ENCODE data around the gene FBLN5. TPM values are rescaled to one million over a fixed set of nuclear protein-coding genes. Genes with fewer than 3 reads are reported as not detected.

The FBLN5 gene
- total RNA-seq, 3 donors from 2014 or later, result 6.1 to 56.7 (median 18.6) TPM

DNA sequence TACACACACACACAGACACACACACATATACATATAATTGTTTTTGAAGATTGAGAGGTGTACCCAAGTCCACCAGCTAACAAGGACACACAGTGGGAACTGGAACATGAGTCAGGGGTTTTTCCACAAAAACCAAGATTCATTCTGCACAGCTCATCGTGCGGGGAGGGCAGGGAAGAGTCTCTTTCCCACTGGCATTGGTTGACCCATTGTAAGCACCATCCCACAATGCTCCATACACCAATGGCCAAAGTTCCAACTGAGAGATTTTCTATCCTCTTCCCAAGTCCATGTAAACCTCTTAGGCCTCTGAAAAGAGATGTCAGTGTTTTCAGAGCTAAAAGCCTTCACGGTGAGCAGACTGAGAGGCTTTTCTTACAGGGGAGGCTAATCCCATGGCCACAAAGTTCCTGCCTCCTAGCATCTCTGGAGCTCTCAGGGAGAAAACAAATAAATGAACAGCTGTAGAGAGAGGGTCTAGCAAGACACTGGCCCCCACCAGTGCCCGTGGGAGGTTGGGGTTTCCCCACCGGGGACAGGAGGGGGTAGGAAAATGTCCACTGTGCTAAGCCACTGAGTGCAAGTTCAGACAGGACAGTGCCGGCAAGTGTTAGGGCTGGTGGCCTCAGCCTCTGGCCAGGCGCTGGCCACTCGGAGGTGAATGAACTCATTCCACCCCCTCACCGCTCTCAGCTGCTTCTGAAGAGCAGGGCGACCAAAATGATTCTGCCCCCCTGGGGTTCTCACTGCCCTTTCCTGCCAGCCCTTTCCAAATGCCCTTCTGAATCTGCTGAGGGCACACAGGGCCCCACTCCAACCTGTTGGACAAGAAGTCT lies 58.6 kb downstream of the FBLN5 start:
- H3K9me3 ChIP-seq, result no peaks in the 10 kb centered on the region
- H3K36me3 ChIP-seq (ENCODE audit: low read depth), result no peaks in the 10 kb centered on the region
- H3K4me3 ChIP-seq, result no peak overlapping the region
- intact Hi-C loops (cut with DNase I, micrococcal nuclease), result no loop called here
- ATAC-seq, result no peak
- H3K4me1 ChIP-seq (ENCODE audit: low read depth), result no peaks in the 10 kb centered on the region
- TF ChIP-seq, protein P1, sequence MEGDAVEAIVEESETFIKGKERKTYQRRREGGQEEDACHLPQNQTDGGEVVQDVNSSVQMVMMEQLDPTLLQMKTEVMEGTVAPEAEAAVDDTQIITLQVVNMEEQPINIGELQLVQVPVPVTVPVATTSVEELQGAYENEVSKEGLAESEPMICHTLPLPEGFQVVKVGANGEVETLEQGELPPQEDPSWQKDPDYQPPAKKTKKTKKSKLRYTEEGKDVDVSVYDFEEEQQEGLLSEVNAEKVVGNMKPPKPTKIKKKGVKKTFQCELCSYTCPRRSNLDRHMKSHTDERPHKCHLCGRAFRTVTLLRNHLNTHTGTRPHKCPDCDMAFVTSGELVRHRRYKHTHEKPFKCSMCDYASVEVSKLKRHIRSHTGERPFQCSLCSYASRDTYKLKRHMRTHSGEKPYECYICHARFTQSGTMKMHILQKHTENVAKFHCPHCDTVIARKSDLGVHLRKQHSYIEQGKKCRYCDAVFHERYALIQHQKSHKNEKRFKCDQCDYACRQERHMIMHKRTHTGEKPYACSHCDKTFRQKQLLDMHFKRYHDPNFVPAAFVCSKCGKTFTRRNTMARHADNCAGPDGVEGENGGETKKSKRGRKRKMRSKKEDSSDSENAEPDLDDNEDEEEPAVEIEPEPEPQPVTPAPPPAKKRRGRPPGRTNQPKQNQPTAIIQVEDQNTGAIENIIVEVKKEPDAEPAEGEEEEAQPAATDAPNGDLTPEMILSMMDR (IDR thresholded peaks at IDR 0.05), result no peak
- DNase-seq, result no peak

DNA sequence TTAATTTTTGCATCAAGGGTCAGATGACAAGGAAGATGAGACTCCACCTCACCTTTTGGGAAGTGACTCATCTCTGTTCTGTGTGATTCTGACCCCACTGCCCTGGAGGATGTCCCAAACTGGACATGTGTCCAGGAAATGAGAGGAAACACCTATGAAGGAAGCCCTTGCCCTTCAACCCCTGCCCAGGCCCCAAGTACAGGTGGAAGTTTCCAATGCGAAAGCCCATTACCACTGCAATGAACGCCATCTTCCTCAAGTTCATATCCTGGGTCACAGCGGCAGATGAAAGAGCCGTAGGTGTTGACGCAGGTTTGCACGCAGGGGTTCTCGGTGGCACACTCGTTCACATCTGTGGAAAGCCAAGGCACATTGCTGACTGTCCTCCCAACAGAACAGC lies 60.5 kb downstream of the FBLN5 start:
- TF ChIP-seq, protein P1 (IDR thresholded peaks at IDR 0.05), result no peak
- no peaks in the 10 kb centered on the region for H3K9me3 ChIP-seq
- ATAC-seq (no peak), DNase-seq (no peak)
- H3K4me1 ChIP-seq (ENCODE audit: low read depth), result no peaks in the 10 kb centered on the region
- intact Hi-C loops (cut with DNase I, micrococcal nuclease), result no loop called here
- no peak overlapping the region for H3K4me3 ChIP-seq
- no peaks in the 10 kb centered on the region for H3K36me3 ChIP-seq (ENCODE audit: low read depth)

DNA sequence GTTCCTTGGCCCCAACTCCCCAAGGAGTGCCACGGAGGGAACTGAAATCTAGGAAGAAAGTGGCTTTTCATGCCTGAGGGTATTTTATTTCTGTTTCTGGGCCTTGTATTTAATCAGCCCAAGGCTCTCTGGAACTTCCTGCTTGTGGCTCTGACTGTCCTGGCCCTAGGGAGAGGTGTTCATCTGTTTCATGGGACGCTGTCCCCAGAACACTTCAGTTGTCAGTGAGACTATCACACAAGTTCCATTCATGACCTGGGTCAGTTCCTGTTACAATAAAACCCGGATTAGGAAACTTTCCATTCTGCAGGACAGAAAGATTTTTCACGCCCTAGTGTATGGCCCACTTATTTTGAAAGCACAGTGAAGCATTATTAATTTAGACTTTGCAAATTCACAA lies 61.7 kb downstream of the FBLN5 start:
- intact Hi-C loops (cut with DNase I, micrococcal nuclease), result no loop called here

DNA sequence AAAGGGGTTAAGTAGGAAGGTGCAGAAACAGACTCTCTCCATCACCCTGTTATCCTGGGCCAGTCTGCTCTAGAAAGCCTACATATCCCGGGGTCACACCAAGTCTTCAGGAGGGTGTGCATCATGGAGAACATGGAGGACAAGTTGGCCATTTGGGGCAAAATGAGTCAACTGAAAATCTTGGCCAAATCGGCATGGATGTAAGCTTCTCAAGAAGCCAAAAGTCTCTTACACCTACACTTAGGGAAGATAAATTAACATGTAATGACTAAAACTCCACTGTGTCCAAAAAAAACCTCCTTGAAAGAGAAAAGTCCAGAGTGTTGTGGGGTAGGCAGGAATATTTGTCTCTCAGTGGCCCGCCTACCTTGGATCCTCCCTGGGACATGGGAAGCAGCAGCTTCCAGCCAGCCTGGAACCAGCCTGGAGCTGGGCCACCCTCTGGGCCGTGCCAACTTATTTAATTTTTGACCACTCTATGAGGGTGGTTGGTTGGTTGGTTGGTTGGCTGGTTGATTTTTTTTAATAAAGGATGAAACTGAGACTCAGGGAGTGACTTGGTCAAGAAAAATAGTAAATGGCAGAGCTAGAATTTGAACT lies 62.3 kb downstream of the FBLN5 start:
- intact Hi-C loops (cut with DNase I, micrococcal nuclease), result no loop called here
- TF ChIP-seq, protein P1 (IDR thresholded peaks at IDR 0.05), result no peak
- H3K4me1 ChIP-seq (ENCODE audit: low read depth), result no peaks in the 10 kb centered on the region
- H3K9me3 ChIP-seq, result no peaks in the 10 kb centered on the region
- DNase-seq, result no peak
- ATAC-seq, result no peak
- no peaks in the 10 kb centered on the region for H3K36me3 ChIP-seq (ENCODE audit: low read depth)
- no peak overlapping the region for H3K4me3 ChIP-seq

More for the DNA sequence above, 61.7 kb downstream of the FBLN5 start:
- DNase-seq (no peak), ATAC-seq (no peak)
- Histone ChIP-seq H3K4me1 (ENCODE audit: low read depth) (no peaks in the 10 kb centered on the region), H3K4me3 (no peak overlapping the region), H3K9me3 (no peaks in the 10 kb centered on the region), H3K36me3 (ENCODE audit: low read depth) (no peaks in the 10 kb centered on the region)
- TF ChIP-seq, protein P1 (IDR thresholded peaks at IDR 0.05), result no peak

DNA sequence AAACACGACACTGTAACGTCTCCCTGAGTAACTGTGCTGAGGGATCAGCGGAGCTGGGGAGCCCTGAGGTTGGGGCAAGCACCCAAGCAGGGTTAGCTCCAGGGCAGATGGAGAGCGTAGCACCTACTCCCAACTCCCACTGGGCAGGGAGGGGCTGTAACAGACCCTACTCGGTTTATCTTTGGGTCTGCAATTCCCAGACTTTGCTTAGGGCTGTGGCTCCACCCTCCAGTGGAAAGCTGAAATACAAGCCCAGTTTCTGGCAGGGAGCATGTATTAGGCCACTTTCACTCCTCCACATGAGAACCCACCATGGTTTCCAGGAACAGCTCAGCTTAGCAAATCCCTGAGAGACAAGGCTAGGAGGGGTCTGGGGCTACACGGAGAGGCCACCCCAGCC lies 62.8 kb downstream of the FBLN5 start:
- Histone ChIP-seq H3K4me3 (no peak overlapping the region), H3K4me1 (ENCODE audit: low read depth) (no peaks in the 10 kb centered on the region), H3K36me3 (ENCODE audit: low read depth) (no peaks in the 10 kb centered on the region), H3K9me3 (no peaks in the 10 kb centered on the region)
- intact Hi-C loops (cut with DNase I, micrococcal nuclease), result no loop called here
- TF ChIP-seq, protein P1 (IDR thresholded peaks at IDR 0.05), result no peak
- ATAC-seq (no peak), DNase-seq (no peak)

Measured in mucosa of descending colon (tissue), 3 donors.